Loucy (cell line): ENCODE data around the gene SPINK14.

Experiments
- H2AFZ ChIP-seq: fragments of 200-600 bp; sonication (generic); 2 replicates; pipeline ENCODE4 v1.6.0; 2016; ENCODE audit warnings: antibody characterized with exemption, mild to moderate bottlenecking, low read length, moderate library complexity
- H3F3A ChIP-seq: fragments of 200-600 bp; 2 replicates; pipeline ENCODE4 v1.6.0; 2016; ENCODE audit warnings: antibody characterized with exemption, low read depth, mild to moderate bottlenecking
- H3K27me3 ChIP-seq: fragments of 200-600 bp; sonication (generic); 2 replicates; pipeline ENCODE4 v1.6.1; 2014; ENCODE audit warnings: low read length, mild to moderate bottlenecking; ENCODE audit not compliant: insufficient read depth, poor library complexity, severe bottlenecking
- H3K36me3 ChIP-seq: fragments of 200-600 bp; sonication (generic); 2 replicates; pipeline ENCODE4 v1.6.1; 2016; ENCODE audit warnings: low read length; ENCODE audit not compliant: insufficient read depth
- H3K4me1 ChIP-seq: fragments of 200-600 bp; sonication (generic); 2 replicates; pipeline ENCODE4 v1.5.1; 2014; ENCODE audit warnings: low read length, mild to moderate bottlenecking; ENCODE audit not compliant: insufficient read depth, poor library complexity, severe bottlenecking
- H3K4me2 ChIP-seq: fragments of 200-600 bp; sonication (generic); 2 replicates; pipeline ENCODE4 v1.6.0; 2014; ENCODE audit warnings: antibody characterized with exemption, low read length, low read depth, mild to moderate bottlenecking; ENCODE audit not compliant: poor library complexity, severe bottlenecking
- H3K4me3 ChIP-seq: fragments of 200-600 bp; sonication (generic); 2 replicates; pipeline ENCODE4 v1.5.1; 2014; ENCODE audit warnings: low read length, mild to moderate bottlenecking, mixed read lengths; ENCODE audit not compliant: poor library complexity, severe bottlenecking
- H3K79me2 ChIP-seq: fragments of 200-600 bp; sonication (generic); 2 replicates; pipeline ENCODE4 v1.6.1; 2014; ENCODE audit warnings: low read length; ENCODE audit not compliant: insufficient read depth
- H3K9ac ChIP-seq: fragments of 200-600 bp; sonication (generic); 2 replicates; pipeline ENCODE4 v1.6.0; 2014; ENCODE audit warnings: mild to moderate bottlenecking, low read depth, low read length, moderate library complexity; ENCODE audit not compliant: poor library complexity, severe bottlenecking
- H3K9me2 ChIP-seq: fragments of 200-600 bp; sonication (generic); replicated peaks from 2 replicates; pipeline ENCODE4 v1.6.1; 2016; ENCODE audit warnings: low read depth, low read length, mixed read lengths
- H3K9me3 ChIP-seq: fragments of 200-600 bp; sonication (generic); 2 replicates; pipeline ENCODE4 v1.6.1; 2014; ENCODE audit warnings: mild to moderate bottlenecking, antibody characterized with exemption, low read length, low read depth; ENCODE audit not compliant: insufficient read depth
- H4K20me1 ChIP-seq: fragments of 200-600 bp; sonication (generic); 2 replicates; pipeline ENCODE4 v1.6.0; 2014; ENCODE audit warnings: antibody characterized with exemption, low read length, mild to moderate bottlenecking; ENCODE audit not compliant: insufficient read depth, poor library complexity, severe bottlenecking
- CTCF ChIP-seq: fragments of 200-600 bp; sonication (generic); conservative IDR thresholded peaks from 2 replicates; pipeline ENCODE4 v1.5.1; 2014; ENCODE audit warnings: mild to moderate bottlenecking, antibody characterized with exemption, low read length
- EZH2phosphoT487 ChIP-seq: fragments of 200-600 bp; IDR thresholded peaks from 2 replicates; pipeline ENCODE4 v1.6.1; 2018; ENCODE audit warnings: antibody characterized with exemption, mild to moderate bottlenecking, moderate library complexity, borderline replicate concordance

The SPINK14 gene

DNA sequence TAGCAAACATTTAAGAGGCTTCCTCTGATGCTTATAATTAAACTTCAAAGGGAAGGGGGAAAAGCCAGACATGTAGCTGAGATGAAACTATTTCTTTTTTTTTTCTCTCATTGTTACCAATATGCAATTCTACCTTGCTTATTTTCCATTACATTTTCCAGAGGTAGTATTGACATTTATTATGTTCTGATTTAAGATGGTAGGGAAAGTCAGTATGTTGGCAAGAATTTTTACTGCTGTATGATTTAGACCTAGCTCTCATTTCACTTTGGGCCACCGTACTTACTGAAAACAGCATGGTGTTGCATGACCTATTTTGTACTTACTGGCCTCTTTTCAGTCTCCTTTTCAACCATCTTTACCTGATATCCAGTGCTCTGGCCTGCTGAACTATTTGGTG, 24.9 kb downstream of the SPINK14 start:
- Histone ChIP-seq H4K20me1 (no peaks in the 10 kb centered on the region), H3F3A (no peaks in the 10 kb centered on the region), H3K79me2 (no peaks in the 10 kb centered on the region), H3K4me3 (no peak overlapping the region), H3K4me1 (no peaks in the 10 kb centered on the region), H3K9ac (no peak overlapping the region), H3K4me2 (no peak overlapping the region), H3K27me3 (no peaks in the 10 kb centered on the region), H3K9me2 (no peaks in the 10 kb centered on the region), H3K36me3 (no peaks in the 10 kb centered on the region), H3K9me3 (no peaks in the 10 kb centered on the region), H2AFZ (no peak overlapping the region)
- no peak for TF ChIP-seq EZH2phosphoT487
- no peak for TF ChIP-seq CTCF

DNA sequence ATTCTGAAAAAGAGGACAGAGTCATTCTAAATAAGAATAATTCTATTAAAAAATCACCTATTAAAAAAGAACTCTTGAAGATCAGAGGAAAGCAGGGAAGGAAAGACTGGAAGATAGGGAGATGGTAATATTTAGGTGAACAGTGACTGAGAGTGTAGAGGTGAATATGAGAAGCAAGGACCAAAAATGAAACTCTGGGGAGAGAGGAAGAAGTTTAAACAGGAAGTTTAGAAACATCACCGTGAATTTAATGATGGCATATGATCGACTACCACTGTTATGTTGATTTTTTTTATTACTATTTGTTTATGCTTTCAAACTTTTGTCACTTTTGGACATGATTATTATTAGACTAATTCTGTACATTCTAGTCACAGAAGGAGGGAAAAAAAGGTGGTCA, 32.8 kb downstream of the SPINK14 start:
- Histone ChIP-seq H3K9ac (no peak overlapping the region), H3K9me2 (no peaks in the 10 kb centered on the region), H3K27me3 (no peaks in the 10 kb centered on the region), H3K4me3 (peak overlapping the region; percentile 43), H3K36me3 (no peaks in the 10 kb centered on the region), H3K4me2 (peak overlapping the region; percentile 61), H4K20me1 (no peaks in the 10 kb centered on the region), H2AFZ (peak overlapping the region; percentile 78; the same call in 1 of the 2 replicates), H3K79me2 (no peaks in the 10 kb centered on the region), H3K9me3 (no peaks in the 10 kb centered on the region), H3K4me1 (peaks cover 7% of the 10 kb centered on the region), H3F3A (no peaks in the 10 kb centered on the region)
- TF ChIP-seq CTCF (no peak), EZH2phosphoT487 (no peak)

GRCh38 chr5:148202531-148203203, 34.3 kb downstream of the SPINK14 start, which contains the start of gene SPINK6:
Gene SPINK6, plus strand, starts transcription at chr5:148203042. Its CDS starts 55 bp downstream, at chr5:148203097.
- Histone ChIP-seq H2AFZ (no peak within 1 kb of the TSS), H3K9me2 (no peaks in the 10 kb centered on the region), H3K4me1 (peaks cover 7% of the 10 kb centered on the region), H3K9me3 (no peaks in the 10 kb centered on the region), H3K27me3 (no peaks in the 10 kb centered on the region), H3K79me2 (no peaks in the 10 kb centered on the region), H3K4me2 (no peak within 1 kb of the TSS), H3K4me3 (no peak within 1 kb of the TSS), H3F3A (no peaks in the 10 kb centered on the region), H3K36me3 (no peaks in the 10 kb centered on the region), H4K20me1 (no peaks in the 10 kb centered on the region), H3K9ac (no peak within 1 kb of the TSS)
- no peak for TF ChIP-seq EZH2phosphoT487
- TF ChIP-seq CTCF, result no peak
